HepG2 (cell line): ENCODE data around the gene REPIN1. TPM values are rescaled to one million over a fixed set of nuclear protein-coding genes. Genes with fewer than 3 reads are reported as not detected.
A peak's percentile ranks its signal among the peaks of the same experiment; 100 is the strongest.

ENCODE experiments used
- CHD4 ChIP-seq: fragments of 200-600 bp; sonication (generic); IDR thresholded peaks from 2 replicates; pipeline ENCODE4 v1.7.0; 2017; ENCODE audit warnings: mild to moderate bottlenecking, low read length, borderline replicate concordance
- JDP2 ChIP-seq: sonication (generic); formaldehyde crosslinking; IDR thresholded peaks from 2 replicates; pipeline ENCODE4 v1.8.1; 2022; ENCODE audit warnings: missing genetic modification reagents, borderline replicate concordance
- MEIS1 ChIP-seq: sonication (generic); formaldehyde crosslinking; IDR thresholded peaks from 2 replicates; pipeline ENCODE4 v1.9.0; 2021; ENCODE audit warnings: mild to moderate bottlenecking, missing genetic modification reagents, moderate library complexity, borderline replicate concordance
- NR2F2 ChIP-seq: IDR thresholded peaks from 2 replicates; pipeline ENCODE4 v1.6.1; 2012; ENCODE audit warnings: low read depth, inconsistent platforms, borderline replicate concordance
- RFXAP ChIP-seq: sonication (generic); formaldehyde crosslinking; IDR thresholded peaks from 2 replicates; pipeline ENCODE4 v1.4.0; 2020; ENCODE audit warnings: missing genetic modification reagents, borderline replicate concordance
- SRSF1 ChIP-seq: fragments of 200-400 bp; formaldehyde crosslinking; optimal IDR thresholded peaks from 2 replicates; pipeline ENCODE3; 2017; ENCODE audit warnings: mild to moderate bottlenecking, low read depth, low read length, moderate library complexity
- TCF12 ChIP-seq, 2 experiments: fragments of 450-650 bp in 1 of 2; sonication (generic) in 1 of 2; formaldehyde crosslinking in 1 of 2; IDR thresholded peaks; 2 replicates each; pipeline versions ENCODE4 v1.6.1 to v1.8.0; 2017 to 2022; ENCODE audit warnings: antibody characterized with exemption in 1 of 2, mild to moderate bottlenecking in 1 of 2, missing genetic modification reagents in 1 of 2, moderate library complexity in 1 of 2
- ZBTB38 ChIP-seq: sonication (generic); formaldehyde crosslinking; IDR thresholded peaks from 2 replicates; pipeline ENCODE4 v1.5.1; 2020; ENCODE audit warnings: mild to moderate bottlenecking, missing genetic modification reagents
- ZEB1 ChIP-seq: IDR thresholded peaks from 2 replicates; pipeline ENCODE4 v1.6.1; 2012; ENCODE audit warnings: mild to moderate bottlenecking, low read depth, inconsistent platforms; ENCODE audit not compliant: insufficient replicate concordance
- ZFP36L1 ChIP-seq: sonication (generic); formaldehyde crosslinking; IDR thresholded peaks from 2 replicates; pipeline ENCODE4 v1.8.0; 2022; ENCODE audit warnings: mild to moderate bottlenecking, missing genetic modification reagents, moderate library complexity
- ZNF746 ChIP-seq: sonication (generic); formaldehyde crosslinking; IDR thresholded peaks from 2 replicates; pipeline ENCODE4 v1.8.0; 2022; ENCODE audit warnings: mild to moderate bottlenecking, missing genetic modification reagents
- ZNF782 ChIP-seq: sonication (generic); formaldehyde crosslinking; IDR thresholded peaks from 2 replicates; pipeline ENCODE4 v1.4.0; 2020; ENCODE audit warnings: missing genetic modification reagents, mild to moderate bottlenecking, borderline replicate concordance
- polyA plus RNA-seq, 8 experiments: library from polyadenylated mRNA; depleted of rRNA in 3 of 8; stranded (reverse) in 7 of 8; unstranded in 1 of 8; fragments of >200 nt; fragmentation: Illumina TruSeq in 4 of 8; extraction: Trizol in 4 of 8; gene quantifications; 2 replicates each; pipeline versions ENCODE4 v1.2.1 to v1.2.3, GENCODE V29; 2011 to 2016; ENCODE audit warnings: low read depth in 4 of 8, missing spikeins in 1 of 8, mixed read lengths in 1 of 8; ENCODE audit not compliant: insufficient read depth in 1 of 8
- total RNA-seq, 5 experiments: library from RNA; depleted of rRNA; stranded (reverse); fragments of >200 nt; fragmentation: Illumina TruSeq; extraction: Trizol; gene quantifications; 2 replicates each; pipeline ENCODE4 v1.2.3, GENCODE V29; 2016; ENCODE audit warnings: low read depth in 1 of 5
- TF ChIP-seq, protein P1 (sequence below): IDR thresholded peaks from 2 replicates; pipeline ENCODE4 v1.6.1; 2012; ENCODE audit warnings: inconsistent platforms
- TF ChIP-seq, protein P2 (sequence below): sonication (generic); formaldehyde crosslinking; IDR thresholded peaks from one replicate; pipeline ENCODE4 v1.5.1; 2020; ENCODE audit warnings: mild to moderate bottlenecking, missing genetic modification reagents; ENCODE audit errors: not compliant biosample characterization
- TF ChIP-seq, protein P3 (sequence below): sonication (generic); formaldehyde crosslinking; IDR thresholded peaks from 2 replicates; pipeline ENCODE4 v1.5.0; 2020; ENCODE audit warnings: missing genetic modification reagents
- TF ChIP-seq, protein P4 (sequence below): sonication (generic); formaldehyde crosslinking; IDR thresholded peaks from 2 replicates; pipeline ENCODE4 v1.9.0; 2021; ENCODE audit warnings: missing genetic modification reagents, mild to moderate bottlenecking, borderline replicate concordance

Gene REPIN1
- total and polyA plus RNA-seq, 2 of the 13 experiments (the other 11 are each of a cell fraction or from before 2014, with no cell fraction given), result 69.9 to 108 TPM

GRCh38 chr7:150378115-150378852 lies 9.7 kb downstream of the REPIN1 start (continued):
- TF ChIP-seq ZNF746 (CRISPR knock-in tag) (peak; percentile 32; the same call in 1 of the 2 replicates), ZBTB38 (CRISPR knock-in tag) (no peak), TCF12 (IDR thresholded peaks at IDR 0.05) (no peak), TCF12 (CRISPR knock-in tag; IDR thresholded peaks at IDR 0.05) (no peak), ZNF782 (CRISPR knock-in tag) (no peak), NR2F2 (no peak; the same call in 1 of the 2 replicates), JDP2 (no peak), ZFP36L1 (CRISPR knock-in tag) (no peak), RFXAP (CRISPR knock-in tag) (no peak; the same call in 1 of the 2 replicates), SRSF1 (no peak), CHD4 (no peak; the same call in 1 of the 2 replicates), ZEB1 (no peak), MEIS1 (no peak; the same call in 1 of the 2 replicates)
- TF ChIP-seq, protein P1, sequence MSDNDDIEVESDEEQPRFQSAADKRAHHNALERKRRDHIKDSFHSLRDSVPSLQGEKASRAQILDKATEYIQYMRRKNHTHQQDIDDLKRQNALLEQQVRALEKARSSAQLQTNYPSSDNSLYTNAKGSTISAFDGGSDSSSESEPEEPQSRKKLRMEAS, result 0 out of 2 replicates have a peak, but pooled peaks have one; percentile 22
- TF ChIP-seq, protein P2, sequence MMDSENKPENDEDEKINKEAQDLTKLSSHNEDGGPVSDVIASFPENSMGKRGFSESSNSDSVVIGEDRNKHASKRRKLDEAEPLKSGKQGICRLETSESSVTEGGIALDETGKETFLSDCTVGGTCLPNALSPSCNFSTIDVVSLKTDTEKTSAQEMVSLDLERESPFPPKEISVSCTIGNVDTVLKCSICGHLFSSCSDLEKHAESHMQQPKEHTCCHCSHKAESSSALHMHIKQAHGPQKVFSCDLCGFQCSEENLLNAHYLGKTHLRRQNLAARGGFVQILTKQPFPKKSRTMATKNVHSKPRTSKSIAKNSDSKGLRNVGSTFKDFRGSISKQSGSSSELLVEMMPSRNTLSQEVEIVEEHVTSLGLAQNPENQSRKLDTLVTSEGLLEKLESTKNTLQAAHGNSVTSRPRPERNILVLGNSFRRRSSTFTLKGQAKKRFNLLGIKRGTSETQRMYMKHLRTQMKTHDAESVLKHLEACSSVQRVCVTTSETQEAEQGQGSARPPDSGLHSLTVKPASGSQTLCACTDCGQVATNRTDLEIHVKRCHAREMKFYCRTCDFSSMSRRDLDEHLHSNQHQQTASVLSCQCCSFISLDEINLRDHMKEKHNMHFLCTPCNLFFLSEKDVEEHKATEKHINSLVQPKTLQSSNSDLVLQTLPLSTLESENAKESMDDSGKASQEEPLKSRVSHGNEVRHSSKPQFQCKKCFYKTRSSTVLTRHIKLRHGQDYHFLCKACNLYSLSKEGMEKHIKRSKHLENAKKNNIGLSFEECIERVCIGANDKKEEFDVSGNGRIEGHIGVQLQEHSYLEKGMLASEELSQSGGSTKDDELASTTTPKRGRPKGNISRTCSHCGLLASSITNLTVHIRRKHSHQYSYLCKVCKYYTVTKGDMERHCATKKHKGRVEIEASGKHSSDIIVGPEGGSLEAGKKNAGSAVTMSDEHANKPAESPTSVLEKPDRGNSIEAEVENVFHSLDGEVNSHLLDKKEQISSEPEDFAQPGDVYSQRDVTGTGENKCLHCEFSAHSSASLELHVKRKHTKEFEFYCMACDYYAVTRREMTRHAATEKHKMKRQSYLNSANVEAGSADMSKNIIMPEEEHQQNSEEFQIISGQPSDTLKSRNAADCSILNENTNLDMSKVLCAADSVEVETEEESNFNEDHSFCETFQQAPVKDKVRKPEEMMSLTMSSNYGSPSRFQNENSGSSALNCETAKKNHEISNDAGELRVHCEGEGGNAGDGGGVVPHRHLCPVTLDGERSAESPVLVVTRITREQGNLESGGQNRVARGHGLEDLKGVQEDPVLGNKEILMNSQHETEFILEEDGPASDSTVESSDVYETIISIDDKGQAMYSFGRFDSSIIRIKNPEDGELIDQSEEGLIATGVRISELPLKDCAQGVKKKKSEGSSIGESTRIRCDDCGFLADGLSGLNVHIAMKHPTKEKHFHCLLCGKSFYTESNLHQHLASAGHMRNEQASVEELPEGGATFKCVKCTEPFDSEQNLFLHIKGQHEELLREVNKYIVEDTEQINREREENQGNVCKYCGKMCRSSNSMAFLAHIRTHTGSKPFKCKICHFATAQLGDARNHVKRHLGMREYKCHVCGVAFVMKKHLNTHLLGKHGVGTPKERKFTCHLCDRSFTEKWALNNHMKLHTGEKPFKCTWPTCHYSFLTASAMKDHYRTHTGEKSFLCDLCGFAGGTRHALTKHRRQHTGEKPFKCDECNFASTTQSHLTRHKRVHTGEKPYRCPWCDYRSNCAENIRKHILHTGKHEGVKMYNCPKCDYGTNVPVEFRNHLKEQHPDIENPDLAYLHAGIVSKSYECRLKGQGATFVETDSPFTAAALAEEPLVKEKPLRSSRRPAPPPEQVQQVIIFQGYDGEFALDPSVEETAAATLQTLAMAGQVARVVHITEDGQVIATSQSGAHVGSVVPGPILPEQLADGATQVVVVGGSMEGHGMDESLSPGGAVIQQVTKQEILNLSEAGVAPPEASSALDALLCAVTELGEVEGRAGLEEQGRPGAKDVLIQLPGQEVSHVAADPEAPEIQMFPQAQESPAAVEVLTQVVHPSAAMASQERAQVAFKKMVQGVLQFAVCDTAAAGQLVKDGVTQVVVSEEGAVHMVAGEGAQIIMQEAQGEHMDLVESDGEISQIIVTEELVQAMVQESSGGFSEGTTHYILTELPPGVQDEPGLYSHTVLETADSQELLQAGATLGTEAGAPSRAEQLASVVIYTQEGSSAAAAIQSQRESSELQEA (CRISPR knock-in tag), result no peak
- TF ChIP-seq, protein P3, sequence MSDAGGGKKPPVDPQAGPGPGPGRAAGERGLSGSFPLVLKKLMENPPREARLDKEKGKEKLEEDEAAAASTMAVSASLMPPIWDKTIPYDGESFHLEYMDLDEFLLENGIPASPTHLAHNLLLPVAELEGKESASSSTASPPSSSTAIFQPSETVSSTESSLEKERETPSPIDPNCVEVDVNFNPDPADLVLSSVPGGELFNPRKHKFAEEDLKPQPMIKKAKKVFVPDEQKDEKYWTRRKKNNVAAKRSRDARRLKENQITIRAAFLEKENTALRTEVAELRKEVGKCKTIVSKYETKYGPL (CRISPR knock-in tag), result no peak
- TF ChIP-seq, protein P4, sequence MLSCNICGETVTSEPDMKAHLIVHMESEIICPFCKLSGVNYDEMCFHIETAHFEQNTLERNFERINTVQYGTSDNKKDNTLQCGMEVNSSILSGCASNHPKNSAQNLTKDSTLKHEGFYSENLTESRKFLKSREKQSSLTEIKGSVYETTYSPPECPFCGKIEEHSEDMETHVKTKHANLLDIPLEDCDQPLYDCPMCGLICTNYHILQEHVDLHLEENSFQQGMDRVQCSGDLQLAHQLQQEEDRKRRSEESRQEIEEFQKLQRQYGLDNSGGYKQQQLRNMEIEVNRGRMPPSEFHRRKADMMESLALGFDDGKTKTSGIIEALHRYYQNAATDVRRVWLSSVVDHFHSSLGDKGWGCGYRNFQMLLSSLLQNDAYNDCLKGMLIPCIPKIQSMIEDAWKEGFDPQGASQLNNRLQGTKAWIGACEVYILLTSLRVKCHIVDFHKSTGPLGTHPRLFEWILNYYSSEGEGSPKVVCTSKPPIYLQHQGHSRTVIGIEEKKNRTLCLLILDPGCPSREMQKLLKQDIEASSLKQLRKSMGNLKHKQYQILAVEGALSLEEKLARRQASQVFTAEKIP (CRISPR knock-in tag), result no peak
